Vagina (tissue), 2 donors: ENCODE results near the gene RAB4A.

ENCODE experiments used
- CTCF ChIP-seq, 3 experiments: fragments of 450-650 bp in 2 of 3; fragments of 200-600 bp in 1 of 3; sonication (generic) in 1 of 3; IDR thresholded peaks; one replicate each; pipeline ENCODE4 v1.5.1; 2017 to 2019; ENCODE audit warnings: antibody characterized with exemption in 3 of 3, mild to moderate bottlenecking in 2 of 3, moderate library complexity in 2 of 3
- POLR2A ChIP-seq, 2 donors: fragments of 450-650 bp; IDR thresholded peaks; one replicate each; pipeline ENCODE4 v1.6.1; 2017; ENCODE audit warnings: antibody characterized with exemption in 2 of 2, mild to moderate bottlenecking in 2 of 2, moderate library complexity in 2 of 2
- POLR2AphosphoS5 ChIP-seq, 2 donors: sonication (generic); formaldehyde crosslinking; IDR thresholded peaks; one replicate each; pipeline ENCODE4 v1.9.0; 2017; ENCODE audit warnings: antibody characterized with exemption in 2 of 2, mild to moderate bottlenecking in 2 of 2, low read depth in 1 of 2; ENCODE audit not compliant: insufficient read depth in 1 of 2

- no peak for TF ChIP-seq CTCF (IDR thresholded peaks at IDR 0.05)
- no peak for TF ChIP-seq POLR2A (IDR thresholded peaks at IDR 0.05)
- no peak for TF ChIP-seq POLR2AphosphoS5 (IDR thresholded peaks at IDR 0.05; ENCODE audit: insufficient read depth in 1 of 2, low read depth in 1 of 2)
Measured at GRCh38 chr1:229316166-229316565, 45.3 kb downstream of the RAB4A start.
